Measurements from ENCODE around the gene ZBTB20.

Gene ZBTB20

DNA sequence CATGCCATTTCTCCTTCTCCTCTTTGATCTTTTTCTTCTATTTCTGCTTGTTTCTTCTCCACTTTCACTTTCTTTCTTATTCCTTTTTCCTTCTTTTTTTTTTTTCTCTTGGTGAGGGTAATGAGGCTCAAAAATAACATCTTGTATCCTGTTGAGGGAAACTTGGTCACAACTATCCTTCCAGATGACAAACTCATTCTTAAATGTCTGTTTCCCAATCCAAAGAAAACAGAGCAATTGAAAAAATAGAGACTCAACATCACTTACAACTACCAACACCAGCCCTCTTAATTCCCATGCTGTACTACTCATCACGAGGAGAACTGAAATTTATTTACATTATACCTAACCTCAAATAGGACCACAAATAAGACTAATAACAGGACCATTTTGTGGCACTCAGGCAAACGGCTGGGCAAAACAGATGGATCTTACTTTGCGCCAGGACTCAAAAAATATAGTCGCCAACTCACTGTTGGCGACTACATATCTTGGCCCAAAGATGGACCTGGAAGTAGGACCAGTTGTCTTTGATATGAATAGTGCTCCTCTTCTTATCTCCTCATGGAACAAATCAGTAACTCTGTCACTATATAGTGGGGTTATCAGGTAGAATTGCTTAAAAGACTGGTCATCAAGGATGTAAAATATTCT lies 343.9 kb downstream of the ZBTB20 start:
- no peak overlapping the region for H2BK5ac ChIP-seq (ENCODE audit: low read depth, low read length, poor library complexity, severe bottlenecking)
- peaks cover 0 to 2% of the 10 kb centered on the region in 2 experiments for H3K36me3 ChIP-seq (ENCODE audit: control insufficient read depth in 1 of 2, insufficient read depth in 2 of 2, low read depth in 1 of 2, low read length in 2 of 2)
- H2BK15ac ChIP-seq (ENCODE audit: low read depth, poor library complexity, severe bottlenecking), result no peak overlapping the region
- no peak overlapping the region for H2AK5ac ChIP-seq (ENCODE audit: low read length, severe bottlenecking)
- 82% methylated on average over 5 of the region's 5 CpGs for WGBS
- no peak overlapping the region for H2BK12ac ChIP-seq (ENCODE audit: low read length in 2 of 2)
- no peak overlapping the region for H2BK120ac ChIP-seq (ENCODE audit: low read depth, low read length)
- H4K8ac ChIP-seq (ENCODE audit: low read length), result no peak overlapping the region
- H4K91ac ChIP-seq (ENCODE audit: low read length), result no peak overlapping the region
- H3K9ac ChIP-seq (ENCODE audit: low read length), result peak overlapping the region; percentile 28
- H3K14ac ChIP-seq (ENCODE audit: low read length in 2 of 2), result no peak overlapping the region
- H3K23ac ChIP-seq (ENCODE audit: low read length in 2 of 2), result no peak overlapping the region
- no peak overlapping the region for H3K4ac ChIP-seq (ENCODE audit: low read depth in 1 of 2, low read length in 2 of 2)
- H3K4me3 ChIP-seq (ENCODE audit: insufficient read depth in 1 of 2, low read depth in 1 of 2, low read length in 2 of 2), result no peak overlapping the region
- DNase-seq, result no peak
- H2AFZ ChIP-seq (ENCODE audit: low read depth, low read length), result no peak overlapping the region
- H3K27ac ChIP-seq (ENCODE audit: low read length, poor library complexity, severe bottlenecking), result no peak overlapping the region
- no peak overlapping the region for H3K4me2 ChIP-seq (ENCODE audit: low read length, poor library complexity, severe bottlenecking)
- no peaks in the 10 kb centered on the region for H3K4me1 ChIP-seq (ENCODE audit: control insufficient read depth, insufficient read depth, low read depth, low read length)
- H3K27me3 ChIP-seq (ENCODE audit: control insufficient read depth in 1 of 2, insufficient read depth in 1 of 2, low read length in 2 of 2), result no peaks in the 10 kb centered on the region
- H3K79me1 ChIP-seq (replicated peaks; ENCODE audit: low read length, poor library complexity, severe bottlenecking), result no peaks in the 10 kb centered on the region
- no peak overlapping the region for H3K18ac ChIP-seq (ENCODE audit: low read depth in 1 of 2, low read length in 2 of 2)
- no peaks in the 10 kb centered on the region for H3K9me3 ChIP-seq (ENCODE audit: control insufficient read depth, low read length)

DNA sequence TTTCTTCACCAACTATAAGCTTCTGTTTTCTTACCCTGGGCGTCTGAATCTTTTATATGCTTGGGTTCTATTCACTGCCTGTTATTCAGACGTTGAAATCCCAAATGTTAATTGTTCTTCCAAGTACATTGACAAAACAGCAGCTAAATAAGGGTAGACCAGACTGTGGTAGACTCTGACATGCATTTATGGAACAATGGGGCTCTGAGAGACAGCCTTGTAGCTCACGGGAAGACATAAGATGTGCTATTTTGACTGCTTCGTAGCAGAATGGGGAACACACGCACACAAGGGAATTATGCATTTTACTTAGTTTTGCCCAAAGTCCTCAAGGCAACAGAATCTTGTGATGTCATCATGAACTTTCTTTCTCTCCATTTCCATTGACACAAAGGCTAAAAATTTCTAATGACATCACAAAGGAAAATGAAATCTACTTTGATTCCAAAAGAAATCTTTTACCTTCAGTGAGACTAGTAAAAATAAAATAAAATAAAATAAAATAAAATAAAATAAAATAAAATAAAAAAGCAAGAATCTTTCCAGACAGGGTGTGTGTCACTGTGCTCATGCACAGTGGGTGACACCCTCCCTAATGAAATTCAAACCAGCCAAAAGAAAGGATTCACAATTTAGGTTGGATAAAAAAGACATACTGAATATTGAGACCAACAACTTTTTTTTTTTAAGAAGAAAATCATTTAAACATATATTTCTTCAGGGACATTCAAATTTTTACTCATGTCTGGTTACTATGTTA lies 346.6 kb downstream of the ZBTB20 start:
- no peak overlapping the region for H4K91ac ChIP-seq (ENCODE audit: low read length)
- H3K23ac ChIP-seq (ENCODE audit: low read length in 2 of 2), result no peak overlapping the region
- no peak overlapping the region for H2AK5ac ChIP-seq (ENCODE audit: low read length, severe bottlenecking)
- DNase-seq, result no peak
- H3K27me3 ChIP-seq (ENCODE audit: control insufficient read depth in 1 of 2, insufficient read depth in 1 of 2, low read length in 2 of 2), result no peaks in the 10 kb centered on the region
- no peaks in the 10 kb centered on the region for H3K79me1 ChIP-seq (replicated peaks; ENCODE audit: low read length, poor library complexity, severe bottlenecking)
- H2AFZ ChIP-seq (ENCODE audit: low read depth, low read length), result no peak overlapping the region
- H4K8ac ChIP-seq (ENCODE audit: low read length), result no peak overlapping the region
- H3K36me3 ChIP-seq (ENCODE audit: control insufficient read depth in 1 of 2, insufficient read depth in 2 of 2, low read depth in 1 of 2, low read length in 2 of 2), result peaks cover 0 to 2% of the 10 kb centered on the region in 2 experiments
- no peak overlapping the region for H3K9ac ChIP-seq (ENCODE audit: low read length)
- H3K4ac ChIP-seq (ENCODE audit: low read depth in 1 of 2, low read length in 2 of 2), result no peak overlapping the region
- no peaks in the 10 kb centered on the region for H3K4me1 ChIP-seq (ENCODE audit: control insufficient read depth, insufficient read depth, low read depth, low read length)
- no peaks in the 10 kb centered on the region for H3K9me3 ChIP-seq (ENCODE audit: control insufficient read depth, low read length)
- no peak overlapping the region for H2BK120ac ChIP-seq (ENCODE audit: low read depth, low read length)
- H2BK15ac ChIP-seq (ENCODE audit: low read depth, poor library complexity, severe bottlenecking), result no peak overlapping the region
- no peak overlapping the region for H3K4me2 ChIP-seq (ENCODE audit: low read length, poor library complexity, severe bottlenecking)
- H3K14ac ChIP-seq (ENCODE audit: low read length in 2 of 2), result no peak overlapping the region
- no peak overlapping the region for H3K27ac ChIP-seq (ENCODE audit: low read length, poor library complexity, severe bottlenecking)
- H2BK12ac ChIP-seq (ENCODE audit: low read length in 2 of 2), result no peak overlapping the region
- H2BK5ac ChIP-seq (ENCODE audit: low read depth, low read length, poor library complexity, severe bottlenecking), result no peak overlapping the region
- H3K18ac ChIP-seq (ENCODE audit: low read depth in 1 of 2, low read length in 2 of 2), result no peak overlapping the region
- H3K4me3 ChIP-seq (ENCODE audit: insufficient read depth in 1 of 2, low read depth in 1 of 2, low read length in 2 of 2), result no peak overlapping the region
- WGBS, result 90% methylated on average over 5 of the region's 5 CpGs

DNA sequence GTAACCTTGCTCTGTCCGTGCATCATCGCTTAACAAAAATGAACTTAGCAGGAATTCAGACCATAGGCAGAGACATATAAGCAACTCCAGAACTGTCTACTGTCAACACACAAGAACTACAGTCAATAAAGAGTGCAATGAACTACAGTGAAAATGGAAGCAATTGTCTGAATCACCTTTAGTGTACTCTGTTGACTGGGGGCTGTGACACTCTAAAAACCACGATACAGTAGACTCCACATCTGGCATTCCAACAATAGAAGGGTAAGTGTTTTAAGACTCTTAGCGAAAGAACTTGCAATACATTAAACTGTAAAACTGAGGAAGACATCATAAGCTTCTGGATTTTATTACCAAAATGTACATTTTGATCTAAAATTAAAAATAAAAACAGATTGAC lies 347.3 kb downstream of the ZBTB20 start:
- Histone ChIP-seq H2BK5ac (ENCODE audit: low read depth, low read length, poor library complexity, severe bottlenecking) (no peak overlapping the region), H2AK5ac (ENCODE audit: low read length, severe bottlenecking) (no peak overlapping the region), H3K4me1 (ENCODE audit: control insufficient read depth, insufficient read depth, low read depth, low read length) (no peaks in the 10 kb centered on the region), H3K4me3 (ENCODE audit: insufficient read depth in 1 of 2, low read depth in 1 of 2, low read length in 2 of 2) (no peak overlapping the region), H2BK12ac (ENCODE audit: low read length in 2 of 2) (no peak overlapping the region), H4K91ac (ENCODE audit: low read length) (no peak overlapping the region), H3K4ac (ENCODE audit: low read depth in 1 of 2, low read length in 2 of 2) (no peak overlapping the region), H3K9ac (ENCODE audit: low read length) (no peak overlapping the region), H3K9me3 (ENCODE audit: control insufficient read depth, low read length) (no peaks in the 10 kb centered on the region), H3K79me1 (replicated peaks; ENCODE audit: low read length, poor library complexity, severe bottlenecking) (no peaks in the 10 kb centered on the region), H3K14ac (ENCODE audit: low read length in 2 of 2) (no peak overlapping the region), H4K8ac (ENCODE audit: low read length) (no peak overlapping the region), H3K27me3 (ENCODE audit: control insufficient read depth in 1 of 2, insufficient read depth in 1 of 2, low read length in 2 of 2) (no peaks in the 10 kb centered on the region), H3K23ac (ENCODE audit: low read length in 2 of 2) (no peak overlapping the region), H2BK120ac (ENCODE audit: low read depth, low read length) (no peak overlapping the region), H3K4me2 (ENCODE audit: low read length, poor library complexity, severe bottlenecking) (no peak overlapping the region), H3K18ac (ENCODE audit: low read depth in 1 of 2, low read length in 2 of 2) (no peak overlapping the region), H2AFZ (ENCODE audit: low read depth, low read length) (no peak overlapping the region), H3K27ac (ENCODE audit: low read length, poor library complexity, severe bottlenecking) (no peak overlapping the region), H2BK15ac (ENCODE audit: low read depth, poor library complexity, severe bottlenecking) (no peak overlapping the region), H3K36me3 (ENCODE audit: control insufficient read depth in 1 of 2, insufficient read depth in 2 of 2, low read depth in 1 of 2, low read length in 2 of 2) (peaks cover 0 to 2% of the 10 kb centered on the region in 2 experiments)
- no peak for DNase-seq
- WGBS, result 71% methylated on average over 2 of the region's 4 CpGs

DNA sequence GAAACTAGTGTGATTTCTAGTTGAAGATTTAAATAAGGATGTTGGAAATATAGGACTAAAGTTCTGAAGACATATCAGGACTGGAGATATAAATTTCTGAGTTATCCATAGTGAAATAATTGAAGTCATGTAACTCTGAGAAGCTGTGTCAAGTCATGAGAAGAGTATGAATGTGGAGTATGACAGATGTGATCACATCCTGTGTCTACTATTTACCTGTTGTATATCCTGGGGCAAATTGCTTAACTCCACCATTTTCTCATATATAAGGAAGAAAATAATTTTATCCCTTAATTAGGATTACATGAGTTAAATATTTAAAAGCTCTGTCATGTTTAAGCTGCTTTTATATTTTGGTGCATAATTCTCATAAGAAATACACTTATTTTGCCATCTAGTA lies 350.3 kb downstream of the ZBTB20 start:
- H2BK12ac ChIP-seq (ENCODE audit: low read length in 2 of 2), result no peak overlapping the region
- H3K18ac ChIP-seq (ENCODE audit: low read depth in 1 of 2, low read length in 2 of 2), result no peak overlapping the region
- H3K4me3 ChIP-seq (ENCODE audit: insufficient read depth in 1 of 2, low read depth in 1 of 2, low read length in 2 of 2), result no peak overlapping the region
- H3K4ac ChIP-seq (ENCODE audit: low read depth in 1 of 2, low read length in 2 of 2), result no peak overlapping the region
- no peaks in the 10 kb centered on the region for H3K79me1 ChIP-seq (replicated peaks; ENCODE audit: low read length, poor library complexity, severe bottlenecking)
- H3K27me3 ChIP-seq (ENCODE audit: control insufficient read depth in 1 of 2, insufficient read depth in 1 of 2, low read length in 2 of 2), result no peaks in the 10 kb centered on the region
- H2AK5ac ChIP-seq (ENCODE audit: low read length, severe bottlenecking), result no peak overlapping the region
- H4K8ac ChIP-seq (ENCODE audit: low read length), result no peak overlapping the region
- H3K9me3 ChIP-seq (ENCODE audit: control insufficient read depth, low read length), result no peaks in the 10 kb centered on the region
- no peak overlapping the region for H3K27ac ChIP-seq (ENCODE audit: low read length, poor library complexity, severe bottlenecking)
- H2BK15ac ChIP-seq (ENCODE audit: low read depth, poor library complexity, severe bottlenecking), result no peak overlapping the region
- H3K4me2 ChIP-seq (ENCODE audit: low read length, poor library complexity, severe bottlenecking), result no peak overlapping the region
- H4K91ac ChIP-seq (ENCODE audit: low read length), result no peak overlapping the region
- H3K14ac ChIP-seq (ENCODE audit: low read length in 2 of 2), result no peak overlapping the region
- no peak overlapping the region for H3K23ac ChIP-seq (ENCODE audit: low read length in 2 of 2)
- no peak for DNase-seq
- peaks cover 0 to 2% of the 10 kb centered on the region in 2 experiments for H3K36me3 ChIP-seq (ENCODE audit: control insufficient read depth in 1 of 2, insufficient read depth in 2 of 2, low read depth in 1 of 2, low read length in 2 of 2)
- no peak overlapping the region for H3K9ac ChIP-seq (ENCODE audit: low read length)
- H2BK5ac ChIP-seq (ENCODE audit: low read depth, low read length, poor library complexity, severe bottlenecking), result no peak overlapping the region
- no peak overlapping the region for H2BK120ac ChIP-seq (ENCODE audit: low read depth, low read length)
- no peak overlapping the region for H2AFZ ChIP-seq (ENCODE audit: low read depth, low read length)
- H3K4me1 ChIP-seq (ENCODE audit: control insufficient read depth, insufficient read depth, low read depth, low read length), result no peaks in the 10 kb centered on the region
